Measurements from ENCODE around the gene AMHR2.

Gene AMHR2

GRCh38 chr12:53466640-53467039 lies 43.0 kb downstream of the AMHR2 start:
- FAIRE-seq (no peak), DNase-seq (ENCODE audit: insufficient read length, low spot score) (no peak)
- TF ChIP-seq CTCF (IDR thresholded peaks at IDR 0.05; ENCODE audit: insufficient read depth, missing control alignments): no peak

- no peak for FAIRE-seq
- DNase-seq (ENCODE audit: insufficient read length, low spot score): no peak
- no peak for TF ChIP-seq CTCF (IDR thresholded peaks at IDR 0.05; ENCODE audit: insufficient read depth, missing control alignments)
These were observed 43.4 kb downstream of the AMHR2 start for GRCh38 chr12:53467082-53467481.

DNA sequence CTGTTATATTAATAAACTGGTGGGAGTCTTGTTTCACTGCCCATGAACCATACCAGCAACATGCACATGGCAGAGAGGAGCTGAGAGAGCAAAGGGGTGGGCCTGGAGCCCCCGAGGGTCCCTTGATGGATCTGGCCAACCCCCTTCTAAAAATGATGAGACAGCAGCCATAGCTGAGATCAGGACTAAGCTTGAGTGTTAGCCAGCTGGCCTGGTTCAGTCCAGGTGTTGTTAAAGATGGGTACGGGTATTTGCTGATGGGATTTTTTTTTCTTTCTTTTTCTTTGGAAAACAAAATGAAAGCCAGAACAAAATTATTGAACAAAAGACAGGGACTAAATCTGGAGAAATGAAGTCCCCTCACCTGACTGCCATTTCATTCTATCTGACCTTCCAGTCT lies 44.2 kb downstream of the AMHR2 start:
- TF ChIP-seq CTCF (IDR thresholded peaks at IDR 0.05; ENCODE audit: insufficient read depth, missing control alignments): no peak
- no peak for FAIRE-seq
- no peak for DNase-seq (ENCODE audit: insufficient read length, low spot score)

GRCh38 chr12:53468282-53468681 lies 44.6 kb downstream of the AMHR2 start:
- no peak for DNase-seq (ENCODE audit: insufficient read length, low spot score)
- no peak for TF ChIP-seq CTCF (IDR thresholded peaks at IDR 0.05; ENCODE audit: insufficient read depth, missing control alignments)
- no peak for FAIRE-seq

DNA sequence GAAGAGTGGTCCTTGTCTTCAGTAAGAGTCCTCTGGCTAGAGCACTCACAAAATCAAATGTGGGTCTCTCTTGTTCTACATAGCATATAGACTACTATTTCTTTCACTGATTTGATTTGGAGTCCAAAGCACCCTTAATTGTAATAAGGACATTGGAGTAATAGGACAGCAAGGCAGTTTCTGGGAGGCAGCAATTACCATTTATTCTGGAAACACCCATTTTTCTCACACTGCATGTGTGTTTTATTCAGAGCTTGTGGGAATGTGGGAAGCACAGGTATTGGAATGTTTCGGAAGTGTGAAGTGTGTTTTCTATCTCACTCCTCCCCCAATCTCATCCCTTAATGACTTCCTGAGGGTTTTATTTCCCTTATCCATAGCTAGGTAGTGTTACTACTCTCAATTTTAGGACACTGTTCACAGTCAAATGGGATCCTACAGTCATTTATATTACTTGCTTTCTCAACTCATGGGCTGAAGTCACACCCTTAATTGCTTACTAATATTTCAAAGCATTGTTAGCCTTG lies 48.5 kb downstream of the AMHR2 start:
- no peak for TF ChIP-seq CTCF (IDR thresholded peaks at IDR 0.05; ENCODE audit: insufficient read depth, missing control alignments)
- DNase-seq (ENCODE audit: insufficient read length, low spot score) (no peak), FAIRE-seq (no peak)

- no peak for TF ChIP-seq CTCF (IDR thresholded peaks at IDR 0.05; ENCODE audit: insufficient read depth, missing control alignments)
- no peak for DNase-seq (ENCODE audit: insufficient read length, low spot score)
- FAIRE-seq: no peak
These were observed 50.4 kb downstream of the AMHR2 start for GRCh38 chr12:53474077-53474476.

GRCh38 chr12:53474819-53475218 lies 51.2 kb downstream of the AMHR2 start:
- DNase-seq (ENCODE audit: insufficient read length, low spot score): no peak
- TF ChIP-seq CTCF (IDR thresholded peaks at IDR 0.05; ENCODE audit: insufficient read depth, missing control alignments): no peak
- no peak for FAIRE-seq
